HEK293 (cell line): Measurements from ENCODE around the gene AGAP1.

Experiments
- CTCF ChIA-PET: fragments of 350-600 bp; formaldehyde crosslinking; extraction: SDS; loops from one replicate; lab custom pipeline; 2021; ENCODE audit warnings: antibody characterized with exemption; lab: Yijun Ruan, JAX
- POLR2A ChIA-PET: fragments of 300-600 bp; formaldehyde crosslinking; extraction: SDS; loops from one replicate; lab custom pipeline; 2020; ENCODE audit warnings: antibody characterized with exemption, inconsistent platforms; lab: Yijun Ruan, JAX
- H3K27ac ChIP-seq: fragments of 200-500 bp; sonication (Bioruptor generic); 2 replicates; pipeline ENCODE4 v1.5.1; 2014; ENCODE audit warnings: low read depth, low read length, control low read depth, inconsistent platforms; ENCODE audit errors: extremely low read depth
- H3K36me3 ChIP-seq, 2 experiments: fragments of 200-500 bp in 1 of 2; sonication (Bioruptor generic) in 1 of 2; 1 replicate in 1 of 2; 2 replicates in 1 of 2; pipeline ENCODE4 v1.5.1; 2014 to 2017; ENCODE audit warnings: inconsistent platforms in 2 of 2, low read length in 2 of 2; ENCODE audit not compliant: control insufficient read depth in 2 of 2, insufficient read depth in 1 of 2
- H3K4me1 ChIP-seq: fragments of 200-500 bp; sonication (Bioruptor generic); 2 replicates; pipeline ENCODE4 v1.5.1; 2014; ENCODE audit warnings: mild to moderate bottlenecking, low read length, inconsistent platforms; ENCODE audit not compliant: control insufficient read depth, insufficient read depth
- H3K4me3 ChIP-seq: 2 replicates; pipeline ENCODE4 v1.5.1; 2011; ENCODE audit warnings: low read depth, mild to moderate bottlenecking, control low read depth, low read length, moderate library complexity
- H3K9me3 ChIP-seq: fragments of 200-500 bp; sonication (Bioruptor generic); 2 replicates; pipeline ENCODE4 v1.5.1; 2014; ENCODE audit warnings: low read depth, low read length, inconsistent platforms; ENCODE audit not compliant: control insufficient read depth, insufficient read depth
- GLIS1 ChIP-seq: fragments of 450-650 bp; formaldehyde crosslinking; IDR thresholded peaks from 2 replicates; pipeline ENCODE4 v1.5.1; 2016; ENCODE audit warnings: missing biosample characterization, missing genetic modification characterization
- HOXA7 ChIP-seq: sonication (generic); formaldehyde crosslinking; IDR thresholded peaks from 2 replicates; pipeline ENCODE4 v1.8.1; 2022; ENCODE audit warnings: missing genetic modification reagents, borderline replicate concordance
- PRDM1 ChIP-seq: fragments of 450-650 bp; formaldehyde crosslinking; IDR thresholded peaks from 2 replicates; pipeline ENCODE4; 2016; ENCODE audit warnings: missing biosample characterization, missing genetic modification characterization
- PRDM10 ChIP-seq: fragments of 450-650 bp; formaldehyde crosslinking; IDR thresholded peaks from 2 replicates; pipeline ENCODE4 v1.5.1; 2016; ENCODE audit warnings: missing biosample characterization, missing genetic modification characterization
- ZBTB1 ChIP-seq: fragments of 450-650 bp; formaldehyde crosslinking; IDR thresholded peaks from 2 replicates; pipeline ENCODE4 v1.5.1; 2016; ENCODE audit warnings: missing biosample characterization, missing genetic modification characterization
- ZBTB21 ChIP-seq: fragments of 450-650 bp; formaldehyde crosslinking; IDR thresholded peaks from 2 replicates; pipeline ENCODE4 v1.5.1; 2017; ENCODE audit warnings: missing biosample characterization, missing genetic modification characterization
- ZBTB48 ChIP-seq: fragments of 450-650 bp; formaldehyde crosslinking; IDR thresholded peaks from 2 replicates; pipeline ENCODE4 v1.5.1; 2016; ENCODE audit warnings: missing biosample characterization, missing genetic modification characterization
- ZIC2 ChIP-seq: fragments of 450-650 bp; formaldehyde crosslinking; IDR thresholded peaks from 2 replicates; pipeline ENCODE4 v1.5.1; 2016; ENCODE audit warnings: missing biosample characterization, missing genetic modification characterization
- ZNF112 ChIP-seq: fragments of 450-650 bp; formaldehyde crosslinking; IDR thresholded peaks from 2 replicates; pipeline ENCODE4 v1.5.0; 2017; ENCODE audit warnings: missing biosample characterization, missing genetic modification characterization
- ZNF114 ChIP-seq: fragments of 450-650 bp; formaldehyde crosslinking; IDR thresholded peaks from 2 replicates; pipeline ENCODE4 v1.5.0; 2017; ENCODE audit warnings: missing biosample characterization, missing genetic modification characterization
- ZNF140 ChIP-seq: fragments of 450-650 bp; formaldehyde crosslinking; IDR thresholded peaks from 2 replicates; pipeline ENCODE4 v1.5.1; 2016; ENCODE audit warnings: missing biosample characterization, missing genetic modification characterization
- ZNF157 ChIP-seq: fragments of 450-650 bp; formaldehyde crosslinking; IDR thresholded peaks from 2 replicates; pipeline ENCODE4 v1.5.1; 2016; ENCODE audit warnings: missing biosample characterization, missing genetic modification characterization
- ZNF184 ChIP-seq: fragments of 450-650 bp; IDR thresholded peaks from 2 replicates; pipeline ENCODE4 v1.5.1; 2018; ENCODE audit warnings: missing biosample characterization, mild to moderate bottlenecking, missing genetic modification characterization
- ZNF221 ChIP-seq: fragments of 450-650 bp; formaldehyde crosslinking; IDR thresholded peaks from 2 replicates; pipeline ENCODE4 v1.5.1; 2017; ENCODE audit warnings: missing biosample characterization, missing genetic modification characterization, borderline replicate concordance
- ZNF266 ChIP-seq: fragments of 450-650 bp; formaldehyde crosslinking; IDR thresholded peaks from 2 replicates; pipeline ENCODE4 v1.5.1; 2016; ENCODE audit warnings: missing biosample characterization, missing genetic modification characterization, low read depth
- ZNF324 ChIP-seq: fragments of 450-650 bp; formaldehyde crosslinking; IDR thresholded peaks from 2 replicates; pipeline ENCODE4 v1.5.1; 2016; ENCODE audit warnings: missing biosample characterization, missing genetic modification characterization
- ZNF37A ChIP-seq: fragments of 450-650 bp; IDR thresholded peaks from 2 replicates; pipeline ENCODE4 v1.5.1; 2018; ENCODE audit warnings: missing biosample characterization, missing genetic modification characterization
- ZNF423 ChIP-seq: fragments of 450-650 bp; formaldehyde crosslinking; IDR thresholded peaks from 2 replicates; pipeline ENCODE4 v1.5.1; 2016; ENCODE audit warnings: missing biosample characterization, missing genetic modification characterization
- ZNF513 ChIP-seq: fragments of 450-650 bp; IDR thresholded peaks from 2 replicates; pipeline ENCODE4 v1.5.1; 2018; ENCODE audit warnings: missing biosample characterization, missing genetic modification characterization
- ZNF558 ChIP-seq: fragments of 450-650 bp; formaldehyde crosslinking; IDR thresholded peaks from 2 replicates; pipeline ENCODE4 v1.5.1; 2016; ENCODE audit warnings: missing biosample characterization, missing genetic modification characterization
- ZNF621 ChIP-seq: fragments of 450-650 bp; formaldehyde crosslinking; IDR thresholded peaks from 2 replicates; pipeline ENCODE4 v1.5.1; 2017; ENCODE audit warnings: missing biosample characterization, missing genetic modification characterization
- ZNF677 ChIP-seq: fragments of 450-650 bp; IDR thresholded peaks from 2 replicates; pipeline ENCODE4 v1.5.0; 2018; ENCODE audit warnings: missing biosample characterization, mild to moderate bottlenecking, missing genetic modification characterization, moderate library complexity
- ZNF785 ChIP-seq: fragments of 450-650 bp; formaldehyde crosslinking; IDR thresholded peaks from 2 replicates; pipeline ENCODE4 v1.5.1; 2016; ENCODE audit warnings: missing biosample characterization, missing genetic modification characterization
- ZSCAN30 ChIP-seq: fragments of 450-650 bp; IDR thresholded peaks from 2 replicates; pipeline ENCODE4 v1.5.1; 2018; ENCODE audit warnings: missing biosample characterization, mild to moderate bottlenecking, missing genetic modification characterization, moderate library complexity

Gene AGAP1

GRCh38 chr2:235909358-235909757 is 415.5 kb downstream of the AGAP1 start:
- POLR2A ChIA-PET, result no interaction called here
- CTCF ChIA-PET, result interaction anchor here (0.6 kb wide), 2 partner anchors 138 to 273 kb away, joined by 3 to 5 read pairs; no protein-coding TSS in a partner anchor

GRCh38 chr2:235910067-235910466 is 416.2 kb downstream of the AGAP1 start:
- POLR2A ChIA-PET, result no interaction called here
- peaks cover 0 to 14% of the 10 kb centered on the region in 2 experiments; a peak in 1 of 3 replicates for H3K36me3 ChIP-seq

More at GRCh38 chr2:235909358-235909757, 415.5 kb downstream of the AGAP1 start:
- H3K36me3 ChIP-seq, result peaks cover 0 to 7% of the 10 kb centered on the region in 2 experiments; a peak in 1 of 3 replicates
- H3K4me1 ChIP-seq, result peaks cover 7% of the 10 kb centered on the region
- H3K4me3 ChIP-seq, result no peak overlapping the region
- H3K27ac ChIP-seq, result no peak overlapping the region
- TF ChIP-seq ZNF157 (tag by site-specific recombination), result no peak
- no peak for TF ChIP-seq ZSCAN30 (tag by site-specific recombination)
- no peak for TF ChIP-seq ZBTB1 (tag by site-specific recombination)
- TF ChIP-seq HOXA7 (CRISPR knock-in tag), result no peak
- TF ChIP-seq ZNF324 (tag by site-specific recombination), result no peak
- TF ChIP-seq ZNF37A (tag by site-specific recombination), result no peak
- no peak for TF ChIP-seq ZNF558 (tag by site-specific recombination)
- TF ChIP-seq ZNF423 (tag by site-specific recombination), result no peak
- no peak for TF ChIP-seq ZNF677 (tag by site-specific recombination)
- TF ChIP-seq ZNF114 (tag by site-specific recombination), result no peak
- no peak for TF ChIP-seq ZNF221 (tag by site-specific recombination)
- no peaks in the 10 kb centered on the region for H3K9me3 ChIP-seq

GRCh38 chr2:235911125-235911524 is 417.3 kb downstream of the AGAP1 start:
- no peak for TF ChIP-seq ZNF266
- no peak for TF ChIP-seq PRDM1
- peak; percentile 40 for TF ChIP-seq GLIS1 (tag by site-specific recombination)
- TF ChIP-seq ZIC2 (tag by site-specific recombination), result peak; percentile 56
- TF ChIP-seq ZNF513 (tag by site-specific recombination), result no peak
- H3K9me3 ChIP-seq, result no peaks in the 10 kb centered on the region; the same call in 1 of the 2 replicates
- peaks cover 7% of the 10 kb centered on the region for H3K4me1 ChIP-seq
- no peak overlapping the region for H3K4me3 ChIP-seq
- CTCF ChIA-PET, result no interaction called here
- H3K27ac ChIP-seq, result no peak overlapping the region
- POLR2A ChIA-PET, result no interaction called here
- H3K36me3 ChIP-seq, result peaks cover 0 to 16% of the 10 kb centered on the region in 2 experiments; a peak in 1 of 3 replicates

More at GRCh38 chr2:235910067-235910466, 416.2 kb downstream of the AGAP1 start:
- TF ChIP-seq ZNF140 (no peak), ZNF785 (tag by site-specific recombination) (no peak), ZNF184 (tag by site-specific recombination) (no peak), ZNF112 (tag by site-specific recombination) (no peak), ZNF621 (no peak), ZBTB21 (no peak), ZIC2 (tag by site-specific recombination) (no peak), PRDM10 (tag by site-specific recombination) (no peak), ZBTB48 (no peak)
- CTCF ChIA-PET, result interaction anchor here (0.6 kb wide), 1 partner anchor 139 kb away, joined by 5 read pairs; no protein-coding TSS in a partner anchor
- peaks cover 7% of the 10 kb centered on the region for H3K4me1 ChIP-seq
- no peaks in the 10 kb centered on the region; the same call in 1 of the 2 replicates for H3K9me3 ChIP-seq
- no peak overlapping the region for H3K4me3 ChIP-seq
- H3K27ac ChIP-seq, result no peak overlapping the region
